Activated naive CD4-positive, alpha-beta T cell treated with anti-CD3 and anti-CD28 coated beads, Interleukin-2, amount 50 U/mL, for 24 hours (primary cell): ENCODE results near the gene DUSP28.

Experiments
- H3K27ac Mint-ChIP-seq: one replicate; pipeline ENCODE4 v1.8.0; 2021; ENCODE audit warnings: mild to moderate bottlenecking, mixed read lengths
- H3K27me3 Mint-ChIP-seq: one replicate; pipeline ENCODE4 v1.8.0; 2021; ENCODE audit warnings: mixed read lengths
- H3K36me3 Mint-ChIP-seq: one replicate; pipeline ENCODE4 v1.8.0; 2021; ENCODE audit warnings: mixed read lengths
- H3K4me1 Mint-ChIP-seq: one replicate; pipeline ENCODE4 v1.8.0; 2021; ENCODE audit warnings: mixed read lengths
- H3K4me3 Mint-ChIP-seq: one replicate; pipeline ENCODE4 v1.8.0; 2021; ENCODE audit warnings: mild to moderate bottlenecking, mixed read lengths
- H3K9me3 Mint-ChIP-seq: one replicate; pipeline ENCODE4 v1.8.0; 2021; ENCODE audit warnings: mixed read lengths

Gene DUSP28

GRCh38 chr2:240583774-240584173 is 23.6 kb downstream of the DUSP28 start:
- Mint-ChIP-seq H3K36me3 (peaks cover 2% of the 10 kb centered on the region), H3K27ac (no peak overlapping the region), H3K27me3 (no peaks in the 10 kb centered on the region), H3K4me1 (peaks cover 58% of the 10 kb centered on the region), H3K9me3 (no peaks in the 10 kb centered on the region), H3K4me3 (no peak overlapping the region)

- Mint-ChIP-seq H3K36me3 (peaks cover 2% of the 10 kb centered on the region), H3K4me3 (peak overlapping the region; percentile 92), H3K27me3 (no peaks in the 10 kb centered on the region), H3K4me1 (peaks cover 57% of the 10 kb centered on the region), H3K9me3 (no peaks in the 10 kb centered on the region), H3K27ac (no peak overlapping the region)
Measured at GRCh38 chr2:240584486-240585031, 24.4 kb downstream of the DUSP28 start.

- peaks cover 52% of the 10 kb centered on the region for H3K4me1 Mint-ChIP-seq
- H3K36me3 Mint-ChIP-seq, result peaks cover 2% of the 10 kb centered on the region
- no peak overlapping the region for H3K27ac Mint-ChIP-seq
- no peaks in the 10 kb centered on the region for H3K9me3 Mint-ChIP-seq
- H3K27me3 Mint-ChIP-seq, result no peaks in the 10 kb centered on the region
- H3K4me3 Mint-ChIP-seq, result peak overlapping the region; percentile 92
Measured at GRCh38 chr2:240585101-240585500, 24.9 kb downstream of the DUSP28 start.

- no peaks in the 10 kb centered on the region for H3K27me3 Mint-ChIP-seq
- peak overlapping the region; percentile 92 for H3K4me3 Mint-ChIP-seq
- H3K4me1 Mint-ChIP-seq, result peaks cover 47% of the 10 kb centered on the region
- peak overlapping the region; percentile 90 for H3K27ac Mint-ChIP-seq
- peaks cover 2% of the 10 kb centered on the region for H3K36me3 Mint-ChIP-seq
- H3K9me3 Mint-ChIP-seq, result no peaks in the 10 kb centered on the region
Measured at GRCh38 chr2:240585681-240586197, 25.6 kb downstream of the DUSP28 start.

GRCh38 chr2:240586198-240586918 is 26.2 kb downstream of the DUSP28 start, which contains the start of gene CAPN10:
Gene CAPN10 (plus strand): TSS chr2:240586734. CDS start chr2:240586912, 178 bp downstream.
- Mint-ChIP-seq H3K36me3 (peaks cover 2% of the 10 kb centered on the region), H3K4me1 (peaks cover 47% of the 10 kb centered on the region), H3K27me3 (no peaks in the 10 kb centered on the region), H3K4me3 (peak within 1 kb of the TSS; percentile 94), H3K27ac (peak within 1 kb of the TSS; percentile 90), H3K9me3 (no peaks in the 10 kb centered on the region)

- peak overlapping the region; percentile 84 for H3K27ac Mint-ChIP-seq
- H3K36me3 Mint-ChIP-seq, result no peaks in the 10 kb centered on the region
- H3K4me3 Mint-ChIP-seq, result peak overlapping the region; percentile 94
- no peaks in the 10 kb centered on the region for H3K27me3 Mint-ChIP-seq
- H3K9me3 Mint-ChIP-seq, result no peaks in the 10 kb centered on the region
- H3K4me1 Mint-ChIP-seq, result peaks cover 44% of the 10 kb centered on the region
Measured at GRCh38 chr2:240586919-240587800, 27.0 kb downstream of the DUSP28 start.

- Mint-ChIP-seq H3K27ac (peak overlapping the region; percentile 8), H3K9me3 (no peaks in the 10 kb centered on the region), H3K4me1 (peaks cover 36% of the 10 kb centered on the region), H3K4me3 (peak overlapping the region; percentile 94), H3K27me3 (no peaks in the 10 kb centered on the region), H3K36me3 (no peaks in the 10 kb centered on the region)
Measured at GRCh38 chr2:240588006-240588655, 28.0 kb downstream of the DUSP28 start.

- Mint-ChIP-seq H3K27ac (peak overlapping the region; percentile 32), H3K9me3 (no peaks in the 10 kb centered on the region), H3K4me1 (peaks cover 33% of the 10 kb centered on the region)
Measured at GRCh38 chr2:240588669-240589068, 28.5 kb downstream of the DUSP28 start.

GRCh38 chr2:240589375-240589774 is 29.2 kb downstream of the DUSP28 start:
- Mint-ChIP-seq H3K4me3 (no peak overlapping the region), H3K27me3 (no peaks in the 10 kb centered on the region), H3K4me1 (peaks cover 30% of the 10 kb centered on the region), H3K9me3 (no peaks in the 10 kb centered on the region), H3K36me3 (no peaks in the 10 kb centered on the region), H3K27ac (no peak overlapping the region)

More at GRCh38 chr2:240588669-240589068, 28.5 kb downstream of the DUSP28 start:
- H3K36me3 Mint-ChIP-seq, result no peaks in the 10 kb centered on the region
- no peaks in the 10 kb centered on the region for H3K27me3 Mint-ChIP-seq
- H3K4me3 Mint-ChIP-seq, result peak overlapping the region; percentile 94

GRCh38 chr2:240589850-240590525 is 29.8 kb downstream of the DUSP28 start:
- peaks cover 24% of the 10 kb centered on the region for H3K4me1 Mint-ChIP-seq
- H3K27ac Mint-ChIP-seq, result no peak overlapping the region
- no peaks in the 10 kb centered on the region for H3K27me3 Mint-ChIP-seq
- H3K36me3 Mint-ChIP-seq, result no peaks in the 10 kb centered on the region
- no peak overlapping the region for H3K4me3 Mint-ChIP-seq
- no peaks in the 10 kb centered on the region for H3K9me3 Mint-ChIP-seq

GRCh38 chr2:240590681-240591111 is 30.5 kb downstream of the DUSP28 start:
- Mint-ChIP-seq H3K27me3 (no peaks in the 10 kb centered on the region), H3K4me1 (peaks cover 22% of the 10 kb centered on the region), H3K36me3 (no peaks in the 10 kb centered on the region), H3K27ac (no peak overlapping the region), H3K4me3 (no peak overlapping the region), H3K9me3 (no peaks in the 10 kb centered on the region)

- no peak overlapping the region for H3K27ac Mint-ChIP-seq
- no peaks in the 10 kb centered on the region for H3K36me3 Mint-ChIP-seq
- no peak overlapping the region for H3K4me3 Mint-ChIP-seq
- H3K9me3 Mint-ChIP-seq, result no peaks in the 10 kb centered on the region
- H3K4me1 Mint-ChIP-seq, result peaks cover 22% of the 10 kb centered on the region
- H3K27me3 Mint-ChIP-seq, result no peaks in the 10 kb centered on the region
Measured at GRCh38 chr2:240591226-240591625, 31.1 kb downstream of the DUSP28 start.

- Mint-ChIP-seq H3K4me1 (peaks cover 22% of the 10 kb centered on the region), H3K27ac (no peak overlapping the region), H3K36me3 (no peaks in the 10 kb centered on the region), H3K4me3 (no peak overlapping the region), H3K9me3 (no peaks in the 10 kb centered on the region), H3K27me3 (no peaks in the 10 kb centered on the region)
Measured at GRCh38 chr2:240591784-240592183, 31.6 kb downstream of the DUSP28 start.

- Mint-ChIP-seq H3K4me1 (peaks cover 11% of the 10 kb centered on the region), H3K4me3 (no peak overlapping the region), H3K36me3 (no peaks in the 10 kb centered on the region), H3K27ac (no peak overlapping the region), H3K27me3 (no peaks in the 10 kb centered on the region), H3K9me3 (no peaks in the 10 kb centered on the region)
Measured at GRCh38 chr2:240593026-240593702, 33.0 kb downstream of the DUSP28 start.
